OCI-LY1 (cell line): Measurements from ENCODE around the gene ELK4.

Experiments used
- CTCF ChIP-seq: fragments of 200-600 bp; sonication (generic), shearing (Covaris generic); IDR thresholded peaks from 2 replicates; pipeline ENCODE4 v1.5.1; 2017; ENCODE audit warnings: mild to moderate bottlenecking, antibody characterized with exemption, low read length, moderate library complexity, mixed read lengths
- EZH2 ChIP-seq: fragments of 200-600 bp; sonication (generic), shearing (Covaris generic); IDR thresholded peaks from 2 replicates; pipeline ENCODE4 v1.8.0; 2017; ENCODE audit warnings: borderline replicate concordance, mixed run types, mild to moderate bottlenecking, antibody characterized with exemption, low read length, moderate library complexity, mixed read lengths

GRCh38 chr1:205594846-205595245 is 37.0 kb downstream of the ELK4 start:
- TF ChIP-seq CTCF (no peak), EZH2 (no peak)
